OCI-LY3 (cell line): ENCODE results near the gene SHISA7.

Experiments used
- H2AFZ ChIP-seq: fragments of 200-600, 300-600 bp; shearing (Covaris generic); 2 replicates; pipeline ENCODE4 v1.6.0; 2014; ENCODE audit warnings: antibody characterized with exemption, low read depth, low read length
- H3K27ac ChIP-seq: fragments of 200-600, 300-600 bp; sonication (generic); 2 replicates; pipeline ENCODE4 v1.5.1; 2014; ENCODE audit warnings: mild to moderate bottlenecking, low read length, moderate library complexity, mixed read lengths
- H3K27me3 ChIP-seq: fragments of 200-600, 300-600 bp; sonication (generic); 2 replicates; pipeline ENCODE4 v1.6.1; 2014; ENCODE audit warnings: low read depth, low read length, mixed read lengths
- H3K36me3 ChIP-seq: fragments of 200-600, 300-600 bp; sonication (generic); replicated peaks from 2 replicates; pipeline ENCODE3; 2014; ENCODE audit warnings: low read depth, low read length, mixed read lengths
- H3K4me1 ChIP-seq: fragments of 300-600, 200-600 bp; sonication (generic); 2 replicates; pipeline ENCODE4 v1.6.1; 2014; ENCODE audit warnings: low read length, mixed read lengths
- H3K4me2 ChIP-seq: fragments of 200-600, 300-600 bp; sonication (generic); 2 replicates; pipeline ENCODE4 v1.6.1; 2014; ENCODE audit warnings: low read length, mixed read lengths
- H3K4me3 ChIP-seq: fragments of 300-600, 200-600 bp; sonication (generic); 2 replicates; pipeline ENCODE4 v1.5.1; 2014; ENCODE audit warnings: antibody characterized with exemption, mild to moderate bottlenecking, low read length, moderate library complexity
- H3K79me2 ChIP-seq: fragments of 300-600, 200-600 bp; shearing (Covaris generic); 2 replicates; pipeline ENCODE4 v1.6.1; 2014; ENCODE audit warnings: mild to moderate bottlenecking, low read length, mixed read lengths
- H3K9ac ChIP-seq: fragments of 300-600, 200-600 bp; shearing (Covaris generic); 2 replicates; pipeline ENCODE4 v1.6.0; 2014; ENCODE audit warnings: mild to moderate bottlenecking, low read length, moderate library complexity
- H3K9me3 ChIP-seq: fragments of 200-600, 300-600 bp; shearing (Covaris generic); 2 replicates; pipeline ENCODE4 v1.6.1; 2014; ENCODE audit warnings: low read length, mixed read lengths; ENCODE audit not compliant: insufficient read depth
- H4K20me1 ChIP-seq: fragments of 200-600, 300-600 bp; sonication (generic); 2 replicates; pipeline ENCODE4 v1.6.1; 2016; ENCODE audit warnings: low read length, mixed read lengths; ENCODE audit not compliant: insufficient read depth
- EZH2phosphoT487 ChIP-seq: fragments of 200-600 bp; shearing (Covaris generic); IDR thresholded peaks from 2 replicates; pipeline ENCODE4 v1.6.1; 2018; ENCODE audit warnings: antibody characterized with exemption, mixed run types, low read depth
- TF ChIP-seq, protein P1 (sequence below): fragments of 200-600, 300-600 bp; sonication (generic); IDR thresholded peaks from 2 replicates; pipeline ENCODE4 v1.5.1; 2014; ENCODE audit warnings: antibody characterized with exemption, low read length, low read depth

The SHISA7 gene

DNA sequence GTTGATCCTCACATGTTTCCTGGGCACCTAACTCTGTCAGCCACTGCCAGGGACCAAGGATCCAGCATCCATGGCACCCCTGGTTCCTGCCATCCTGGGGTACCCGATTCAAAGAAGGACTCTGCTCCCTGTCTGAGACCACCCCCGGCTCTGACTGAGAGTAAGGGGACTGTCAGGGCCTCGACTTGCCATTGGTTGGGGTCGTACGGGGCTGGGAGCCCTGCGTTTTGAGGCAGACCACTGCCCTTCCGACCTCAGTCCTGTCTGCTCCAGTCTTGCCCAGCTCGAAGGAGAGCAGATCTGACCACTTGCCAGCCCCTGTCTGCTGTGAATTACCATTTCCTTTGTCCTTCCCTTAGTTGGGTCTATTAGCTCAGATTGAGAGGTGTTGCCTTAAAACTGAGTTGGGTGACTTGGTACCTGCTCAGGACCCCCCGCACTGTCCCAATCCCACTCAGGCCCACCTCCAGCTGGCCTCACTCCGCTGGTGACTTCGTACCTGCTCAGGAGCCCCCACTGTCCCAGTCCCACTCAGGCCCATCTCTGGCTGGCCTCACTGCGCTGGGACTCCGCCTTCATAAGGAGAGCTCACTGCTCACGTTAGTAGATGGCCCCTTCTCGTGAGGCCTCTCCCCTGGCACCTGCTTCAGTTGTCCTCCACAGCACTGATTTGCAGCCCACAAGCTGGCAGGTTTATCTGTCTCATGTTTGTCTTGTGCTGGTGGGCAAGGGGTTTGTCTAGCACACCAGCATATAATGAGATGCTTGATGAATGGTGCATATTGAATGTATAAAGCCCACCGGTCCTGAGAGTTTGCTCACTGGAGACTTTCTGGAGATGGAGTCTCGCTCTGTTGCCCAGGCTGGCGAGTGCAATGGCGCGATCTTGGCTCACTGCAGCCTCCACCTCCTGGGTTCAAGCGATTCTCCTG is 53.4 kb downstream of the SHISA7 start:
- Histone ChIP-seq H3K79me2 (peaks cover 38% of the 10 kb centered on the region), H3K36me3 (peaks cover 56% of the 10 kb centered on the region), H4K20me1 (peaks cover 62% of the 10 kb centered on the region), H3K4me1 (peaks cover 18% of the 10 kb centered on the region), H3K27ac (no peak overlapping the region), H3K27me3 (no peaks in the 10 kb centered on the region), H3K9me3 (no peaks in the 10 kb centered on the region), H3K4me3 (no peak overlapping the region), H3K4me2 (no peak overlapping the region), H2AFZ (no peak overlapping the region), H3K9ac (no peak overlapping the region)
- TF ChIP-seq, protein P1, sequence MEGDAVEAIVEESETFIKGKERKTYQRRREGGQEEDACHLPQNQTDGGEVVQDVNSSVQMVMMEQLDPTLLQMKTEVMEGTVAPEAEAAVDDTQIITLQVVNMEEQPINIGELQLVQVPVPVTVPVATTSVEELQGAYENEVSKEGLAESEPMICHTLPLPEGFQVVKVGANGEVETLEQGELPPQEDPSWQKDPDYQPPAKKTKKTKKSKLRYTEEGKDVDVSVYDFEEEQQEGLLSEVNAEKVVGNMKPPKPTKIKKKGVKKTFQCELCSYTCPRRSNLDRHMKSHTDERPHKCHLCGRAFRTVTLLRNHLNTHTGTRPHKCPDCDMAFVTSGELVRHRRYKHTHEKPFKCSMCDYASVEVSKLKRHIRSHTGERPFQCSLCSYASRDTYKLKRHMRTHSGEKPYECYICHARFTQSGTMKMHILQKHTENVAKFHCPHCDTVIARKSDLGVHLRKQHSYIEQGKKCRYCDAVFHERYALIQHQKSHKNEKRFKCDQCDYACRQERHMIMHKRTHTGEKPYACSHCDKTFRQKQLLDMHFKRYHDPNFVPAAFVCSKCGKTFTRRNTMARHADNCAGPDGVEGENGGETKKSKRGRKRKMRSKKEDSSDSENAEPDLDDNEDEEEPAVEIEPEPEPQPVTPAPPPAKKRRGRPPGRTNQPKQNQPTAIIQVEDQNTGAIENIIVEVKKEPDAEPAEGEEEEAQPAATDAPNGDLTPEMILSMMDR: no peak
- no peak for TF ChIP-seq EZH2phosphoT487

- Histone ChIP-seq H3K27me3 (no peaks in the 10 kb centered on the region), H3K9ac (no peak overlapping the region), H4K20me1 (peaks cover 62% of the 10 kb centered on the region), H3K4me2 (peak overlapping the region; percentile 99), H3K36me3 (peaks cover 56% of the 10 kb centered on the region), H3K27ac (no peak overlapping the region), H3K4me1 (peaks cover 23% of the 10 kb centered on the region), H3K9me3 (no peaks in the 10 kb centered on the region), H3K4me3 (peak overlapping the region; percentile 81), H3K79me2 (peaks cover 50% of the 10 kb centered on the region), H2AFZ (no peak overlapping the region)
- no peak for TF ChIP-seq EZH2phosphoT487
- TF ChIP-seq, protein P1: no peak
Observed at GRCh38 chr19:55387736-55388497, 55.2 kb downstream of the SHISA7 start.

- Histone ChIP-seq H3K27ac (peak overlapping the region; percentile 89), H2AFZ (no peak overlapping the region), H3K36me3 (peaks cover 64% of the 10 kb centered on the region), H3K27me3 (no peaks in the 10 kb centered on the region), H3K4me1 (peaks cover 31% of the 10 kb centered on the region), H3K9me3 (no peaks in the 10 kb centered on the region), H3K4me2 (peak overlapping the region; percentile 99), H3K9ac (peak overlapping the region; percentile 94), H4K20me1 (peaks cover 55% of the 10 kb centered on the region), H3K79me2 (peaks cover 64% of the 10 kb centered on the region), H3K4me3 (peak overlapping the region; percentile 81)
- no peak for TF ChIP-seq EZH2phosphoT487
Observed at GRCh38 chr19:55386493-55386971, 56.6 kb downstream of the SHISA7 start.

GRCh38 chr19:55385724-55386492 is 57.2 kb downstream of the SHISA7 start, which contains the start of gene RPL28:
TSS of gene RPL28 (plus strand) at chr19:55385932. CDS start at chr19:55386358, 426 bp downstream.
- Histone ChIP-seq H3K36me3 (peaks cover 58% of the 10 kb centered on the region), H3K9me3 (no peaks in the 10 kb centered on the region), H2AFZ (peak within 1 kb of the TSS; percentile 85), H3K4me3 (peak within 1 kb of the TSS; percentile 81), H3K4me1 (peaks cover 31% of the 10 kb centered on the region), H3K4me2 (peak within 1 kb of the TSS; percentile 99), H3K79me2 (peaks cover 66% of the 10 kb centered on the region), H3K27ac (peak within 1 kb of the TSS; percentile 89), H4K20me1 (peaks cover 49% of the 10 kb centered on the region), H3K9ac (peak within 1 kb of the TSS; percentile 94), H3K27me3 (no peaks in the 10 kb centered on the region)
- no peak for TF ChIP-seq EZH2phosphoT487
- TF ChIP-seq, protein P1: no peak
